ENCODE measurements around the gene MAPKBP1. TPM values are rescaled to one million over a fixed set of nuclear protein-coding genes. Genes with fewer than 3 reads are reported as not detected.

The MAPKBP1 gene
- total RNA-seq, 4 donors from 2014 or later: 22.1 to 54.6 (median 36.6) TPM

DNA sequence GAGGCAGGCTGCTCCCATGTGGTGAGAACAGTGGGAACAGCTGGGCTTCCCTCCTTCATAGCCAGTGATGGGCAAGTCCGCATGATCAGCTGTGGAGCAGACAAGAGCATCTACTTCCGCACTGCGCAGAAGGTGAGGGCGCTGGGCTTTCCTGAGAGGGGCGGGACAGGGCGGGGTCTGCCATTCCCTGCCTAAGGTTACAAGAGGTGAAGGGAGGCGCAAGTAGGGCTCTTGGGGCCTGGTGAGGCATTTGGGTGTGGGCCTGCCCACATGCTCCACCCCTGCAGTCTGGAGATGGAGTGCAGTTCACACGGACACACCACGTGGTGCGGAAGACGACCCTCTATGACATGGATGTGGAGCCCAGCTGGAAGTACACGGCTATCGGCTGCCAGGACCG, 43.0 kb downstream of the MAPKBP1 start:
- H3K36me3 ChIP-seq: peaks cover 2 to 100% (median 34%) of the 10 kb centered on the region in 3 donors
- no peak for DNase-seq (ENCODE audit: low spot score in 2 of 2)
- no peaks in the 10 kb centered on the region for H3K4me1 ChIP-seq
- 79 to 89% methylated on average over 12 to 14 of the region's 14 CpGs for WGBS, 2 donors
- H3K27me3 ChIP-seq: no peaks in the 10 kb centered on the region
- no peaks in the 10 kb centered on the region for H3K9me3 ChIP-seq
- TF ChIP-seq, protein P1, sequence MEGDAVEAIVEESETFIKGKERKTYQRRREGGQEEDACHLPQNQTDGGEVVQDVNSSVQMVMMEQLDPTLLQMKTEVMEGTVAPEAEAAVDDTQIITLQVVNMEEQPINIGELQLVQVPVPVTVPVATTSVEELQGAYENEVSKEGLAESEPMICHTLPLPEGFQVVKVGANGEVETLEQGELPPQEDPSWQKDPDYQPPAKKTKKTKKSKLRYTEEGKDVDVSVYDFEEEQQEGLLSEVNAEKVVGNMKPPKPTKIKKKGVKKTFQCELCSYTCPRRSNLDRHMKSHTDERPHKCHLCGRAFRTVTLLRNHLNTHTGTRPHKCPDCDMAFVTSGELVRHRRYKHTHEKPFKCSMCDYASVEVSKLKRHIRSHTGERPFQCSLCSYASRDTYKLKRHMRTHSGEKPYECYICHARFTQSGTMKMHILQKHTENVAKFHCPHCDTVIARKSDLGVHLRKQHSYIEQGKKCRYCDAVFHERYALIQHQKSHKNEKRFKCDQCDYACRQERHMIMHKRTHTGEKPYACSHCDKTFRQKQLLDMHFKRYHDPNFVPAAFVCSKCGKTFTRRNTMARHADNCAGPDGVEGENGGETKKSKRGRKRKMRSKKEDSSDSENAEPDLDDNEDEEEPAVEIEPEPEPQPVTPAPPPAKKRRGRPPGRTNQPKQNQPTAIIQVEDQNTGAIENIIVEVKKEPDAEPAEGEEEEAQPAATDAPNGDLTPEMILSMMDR (IDR thresholded peaks at IDR 0.05): no peak
- no peak for TF ChIP-seq EP300 (IDR thresholded peaks at IDR 0.05)
- no peak for TF ChIP-seq POLR2A (IDR thresholded peaks at IDR 0.05)
- H3K4me3 ChIP-seq: no peak overlapping the region
- no peak overlapping the region for H3K27ac ChIP-seq

DNA sequence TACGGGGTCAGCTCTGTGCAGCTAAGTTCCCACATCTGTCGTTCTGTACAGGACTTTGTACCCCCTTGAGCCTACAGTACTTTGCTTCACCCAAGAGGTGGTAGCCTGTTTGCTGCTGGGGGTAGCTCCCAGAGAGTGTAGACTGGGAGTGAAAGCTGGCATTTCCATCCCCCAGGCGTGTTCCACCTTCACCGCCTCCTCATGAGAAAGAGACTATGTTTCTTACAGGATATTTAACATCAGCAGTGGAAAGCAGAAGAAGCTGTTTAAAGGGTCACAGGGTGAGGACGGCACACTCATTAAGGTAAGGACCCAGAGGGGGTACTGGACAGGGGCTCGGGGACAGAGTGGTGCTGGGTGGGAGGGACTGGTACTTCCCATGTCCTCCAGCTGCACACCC, 43.5 kb downstream of the MAPKBP1 start:
- Histone ChIP-seq H3K4me1 (no peaks in the 10 kb centered on the region), H3K4me3 (no peak overlapping the region), H3K9me3 (no peaks in the 10 kb centered on the region), H3K27me3 (no peaks in the 10 kb centered on the region), H3K36me3 (peaks cover 2 to 100% (median 29%) of the 10 kb centered on the region in 3 donors), H3K27ac (no peak overlapping the region)
- TF ChIP-seq, protein P1 (IDR thresholded peaks at IDR 0.05): no peak
- TF ChIP-seq EP300 (IDR thresholded peaks at IDR 0.05) (no peak), POLR2A (IDR thresholded peaks at IDR 0.05) (no peak)
- WGBS, 2 donors: 78 to 86% methylated on average over 6 of the region's 6 CpGs
- DNase-seq (ENCODE audit: low spot score in 2 of 2): no peak

DNA sequence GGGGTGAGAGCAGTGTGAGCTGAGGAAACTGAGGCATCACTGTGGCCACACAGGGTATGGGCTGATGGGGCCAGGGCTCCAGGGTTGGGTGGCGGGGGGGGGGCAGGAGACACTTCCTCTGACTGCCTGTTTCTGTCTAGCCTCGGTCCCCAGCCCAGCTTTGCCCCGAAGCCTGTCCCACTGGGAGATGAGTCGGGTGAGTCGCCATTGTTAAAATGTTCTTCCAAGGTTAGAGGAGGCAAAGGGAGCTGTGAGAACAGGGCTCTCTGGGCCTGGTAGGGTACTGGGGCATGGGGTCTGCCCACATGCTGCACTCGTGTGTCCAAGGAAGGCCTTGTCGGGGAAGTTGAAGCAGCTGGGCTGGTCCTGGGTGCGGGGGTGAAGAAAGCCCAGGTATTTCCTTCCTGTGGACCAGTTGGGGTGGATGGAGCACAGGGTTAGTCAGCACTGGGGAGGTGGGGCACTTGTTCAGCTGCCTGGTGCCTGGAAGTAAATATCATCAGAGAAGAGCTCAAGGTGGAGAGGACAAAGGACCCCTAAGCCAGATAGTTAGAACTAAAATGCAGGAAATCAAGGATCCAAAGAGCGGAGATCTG, 45.3 kb downstream of the MAPKBP1 start:
- Histone ChIP-seq H3K36me3 (peaks cover 2 to 100% (median 27%) of the 10 kb centered on the region in 3 donors), H3K4me1 (no peaks in the 10 kb centered on the region), H3K27ac (no peak overlapping the region), H3K4me3 (no peak overlapping the region), H3K27me3 (no peaks in the 10 kb centered on the region), H3K9me3 (no peaks in the 10 kb centered on the region)
- TF ChIP-seq, protein P1 (IDR thresholded peaks at IDR 0.05): no peak
- TF ChIP-seq POLR2A (IDR thresholded peaks at IDR 0.05) (no peak), EP300 (IDR thresholded peaks at IDR 0.05) (no peak)
- 88 to 93% methylated on average over 9 of the region's 9 CpGs for WGBS, 2 donors
- no peak for DNase-seq (ENCODE audit: low spot score in 2 of 2)

DNA sequence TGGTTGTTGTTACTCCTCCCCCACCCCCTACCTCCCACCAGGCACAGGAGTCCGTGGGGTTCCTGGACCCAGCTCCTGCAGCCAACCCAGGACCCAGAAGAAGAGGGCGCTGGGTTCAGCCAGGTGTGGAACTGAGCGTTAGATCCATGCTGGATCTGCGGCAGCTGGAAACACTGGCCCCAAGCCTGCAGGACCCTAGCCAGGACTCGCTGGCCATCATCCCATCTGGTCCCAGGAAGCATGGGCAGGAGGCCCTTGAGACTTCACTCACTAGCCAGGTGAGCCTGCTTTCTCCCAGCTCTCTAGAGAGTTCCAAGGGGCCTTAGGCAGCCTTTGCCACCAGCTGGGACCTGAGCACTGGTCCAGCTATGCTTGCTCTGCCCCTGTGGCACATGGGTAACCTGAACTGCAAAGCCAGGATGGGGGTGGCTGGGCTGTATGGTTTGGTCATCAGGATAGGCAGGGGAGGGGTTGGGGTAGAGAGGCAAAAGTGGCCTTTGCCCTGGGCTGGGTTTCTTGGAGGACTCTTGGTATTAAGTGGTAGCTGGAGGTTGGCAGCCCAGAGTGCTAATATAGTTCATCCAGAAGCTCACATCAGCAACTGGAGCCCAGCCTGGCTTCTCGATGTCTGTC, 46.6 kb downstream of the MAPKBP1 start:
- Histone ChIP-seq H3K4me3 (no peak overlapping the region), H3K27me3 (no peaks in the 10 kb centered on the region), H3K36me3 (peaks cover 2 to 100% (median 27%) of the 10 kb centered on the region in 3 donors), H3K27ac (no peak overlapping the region), H3K4me1 (no peaks in the 10 kb centered on the region), H3K9me3 (no peaks in the 10 kb centered on the region)
- no peak for DNase-seq (ENCODE audit: low spot score in 2 of 2)
- 66 to 81% methylated on average over 6 of the region's 6 CpGs for WGBS, 2 donors
- TF ChIP-seq POLR2A (IDR thresholded peaks at IDR 0.05) (no peak), EP300 (IDR thresholded peaks at IDR 0.05) (no peak)
- TF ChIP-seq, protein P1 (IDR thresholded peaks at IDR 0.05): no peak

DNA sequence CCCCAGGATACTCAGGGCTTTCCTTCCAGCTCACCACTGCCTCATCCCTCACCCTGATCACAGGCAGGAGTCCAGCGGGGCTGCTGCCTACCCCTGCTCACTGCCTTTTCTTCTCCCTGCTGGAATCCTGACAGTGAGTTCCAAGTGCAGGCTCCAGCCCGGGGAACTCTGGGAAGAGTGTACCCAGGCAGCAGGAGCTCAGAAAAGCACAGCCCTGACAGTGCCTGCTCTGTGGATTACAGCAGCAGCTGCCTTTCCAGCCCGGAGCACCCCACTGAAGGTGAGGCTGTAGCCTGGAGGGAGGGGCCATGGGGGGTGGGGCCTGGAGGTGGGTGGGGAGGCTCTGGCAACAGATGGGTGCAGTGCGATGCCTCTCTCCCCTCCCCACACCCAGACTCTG, 47.5 kb downstream of the MAPKBP1 start:
- Histone ChIP-seq H3K9me3 (no peaks in the 10 kb centered on the region), H3K27ac (no peak overlapping the region), H3K4me3 (no peak overlapping the region), H3K4me1 (no peaks in the 10 kb centered on the region), H3K27me3 (no peaks in the 10 kb centered on the region), H3K36me3 (peaks cover 2 to 95% (median 26%) of the 10 kb centered on the region in 3 donors)
- DNase-seq (ENCODE audit: low spot score in 2 of 2): no peak
- TF ChIP-seq EP300 (IDR thresholded peaks at IDR 0.05) (no peak), POLR2A (IDR thresholded peaks at IDR 0.05) (no peak)
- TF ChIP-seq, protein P1 (IDR thresholded peaks at IDR 0.05): no peak
- 74 to 86% methylated on average over 2 to 4 of the region's 4 CpGs for WGBS, 2 donors
